Neuronal stem cell (in vitro differentiated cells): ENCODE results near the gene TMCO4.

Source experiments
- DNase-seq: peaks from one replicate; pipeline ENCODE4 v3.0.0-alpha.2; 2013; ENCODE audit warnings: low spot score
- H2AFZ ChIP-seq: one replicate; pipeline ENCODE4 v1.6.1; 2013; ENCODE audit warnings: mild to moderate bottlenecking, low read length, inconsistent platforms
- H2AK5ac ChIP-seq: 2 replicates; pipeline ENCODE4 v1.6.1; 2013; ENCODE audit warnings: low read depth, mild to moderate bottlenecking, inconsistent platforms, low read length, moderate library complexity, mixed read lengths
- H2BK120ac ChIP-seq: 2 replicates; pipeline ENCODE4 v1.6.1; 2013; ENCODE audit warnings: low read depth, mild to moderate bottlenecking, inconsistent platforms, low read length, moderate library complexity, mixed read lengths
- H2BK12ac ChIP-seq: one replicate; pipeline ENCODE4 v1.6.1; 2013; ENCODE audit warnings: low read length, inconsistent platforms
- H2BK15ac ChIP-seq: 2 replicates; pipeline ENCODE4 v1.6.1; 2013; ENCODE audit warnings: mild to moderate bottlenecking, low read length, inconsistent platforms, mixed read lengths
- H2BK5ac ChIP-seq: one replicate; pipeline ENCODE4 v1.6.1; 2013; ENCODE audit warnings: inconsistent platforms, mild to moderate bottlenecking, low read length, moderate library complexity
- H3K14ac ChIP-seq: one replicate; pipeline ENCODE4 v1.6.1; 2013; ENCODE audit warnings: low read length, inconsistent platforms
- H3K18ac ChIP-seq: 2 replicates; pipeline ENCODE4 v1.6.1; 2013; ENCODE audit warnings: low read length, inconsistent platforms
- H3K23ac ChIP-seq: 2 replicates; pipeline ENCODE4 v1.6.1; 2013; ENCODE audit warnings: low read depth, mild to moderate bottlenecking, mixed read lengths, low read length, inconsistent platforms; ENCODE audit not compliant: poor library complexity
- H3K27ac ChIP-seq: replicated peaks from 3 replicates; pipeline ENCODE4 v1.5.1; 2013; ENCODE audit warnings: low read length, inconsistent platforms
- H3K27me3 ChIP-seq, 3 experiments: 2 replicates each; pipeline ENCODE4 v1.6.1; 2013; ENCODE audit warnings: low read length in 3 of 3, mild to moderate bottlenecking in 2 of 3, inconsistent platforms in 1 of 3, low read depth in 1 of 3, mixed read lengths in 1 of 3, moderate library complexity in 1 of 3; ENCODE audit not compliant: control insufficient read depth in 3 of 3, insufficient read depth in 3 of 3
- H3K36me3 ChIP-seq, 2 donors: replicated peaks in 1 of 2; 2 replicates each; pipeline ENCODE4 v1.6.1; 2013; ENCODE audit warnings: low read length in 2 of 2; ENCODE audit not compliant: control insufficient read depth in 2 of 2, insufficient read depth in 2 of 2
- H3K4ac ChIP-seq: 2 replicates; pipeline ENCODE4 v1.6.1; 2013; ENCODE audit warnings: inconsistent platforms, mild to moderate bottlenecking, low read length, moderate library complexity
- H3K4me1 ChIP-seq, 2 donors: 1 replicate in 1 of 2; 2 replicates in 1 of 2; pipeline ENCODE4 v1.6.1; 2013; ENCODE audit warnings: low read length in 2 of 2, low read depth in 1 of 2; ENCODE audit not compliant: control insufficient read depth in 2 of 2, insufficient read depth in 1 of 2
- H3K4me2 ChIP-seq: one replicate; pipeline ENCODE4 v1.6.1; 2013; ENCODE audit warnings: mild to moderate bottlenecking, low read length, inconsistent platforms; ENCODE audit not compliant: insufficient read depth, poor library complexity, severe bottlenecking
- H3K4me3 ChIP-seq, 2 donors: 2 replicates each; pipeline ENCODE4 v1.5.1; 2013; ENCODE audit warnings: low read length in 2 of 2, mild to moderate bottlenecking in 2 of 2, inconsistent platforms in 1 of 2, moderate library complexity in 1 of 2
- H3K79me1 ChIP-seq: one replicate; pipeline ENCODE4 v1.6.1; 2013; ENCODE audit warnings: low read depth, mild to moderate bottlenecking, inconsistent platforms, low read length, moderate library complexity
- H3K9ac ChIP-seq: one replicate; pipeline ENCODE4 v1.6.1; 2013; ENCODE audit warnings: mild to moderate bottlenecking, low read depth, low read length, inconsistent platforms; ENCODE audit not compliant: poor library complexity
- H3K9me3 ChIP-seq, 2 donors: replicated peaks in 1 of 2; 2 replicates each; pipeline versions ENCODE3 to v1.6.1; 2013; ENCODE audit warnings: low read length in 2 of 2, mild to moderate bottlenecking in 2 of 2, inconsistent platforms in 1 of 2, low read depth in 1 of 2, mixed read lengths in 1 of 2, moderate library complexity in 1 of 2; ENCODE audit not compliant: control insufficient read depth in 2 of 2, insufficient read depth in 1 of 2
- H4K8ac ChIP-seq: one replicate; pipeline ENCODE4 v1.6.1; 2013; ENCODE audit warnings: low read depth, mild to moderate bottlenecking, inconsistent platforms, low read length, moderate library complexity
- H4K91ac ChIP-seq: one replicate; pipeline ENCODE4 v1.6.1; 2013; ENCODE audit warnings: low read length, low read depth, mild to moderate bottlenecking, inconsistent platforms; ENCODE audit not compliant: poor library complexity
- WGBS, 2 donors: extraction: QIAGEN DNeasy Blood & Tissue Kit; methylation state at CpG; one replicate each; pipeline ENCODE4 v1.1.7; 2013; ENCODE audit warnings: missing lambda C conversion rate in 2 of 2, mixed read lengths in 1 of 2; ENCODE audit not compliant: insufficient read length in 2 of 2, insufficient replicate concordance in 1 of 2; ENCODE audit errors: extremely low coverage in 2 of 2; 5-methylcytosine and 5-hydroxymethylcytosine counted together

TMCO4 gene

GRCh38 chr1:19744335-19744743, 55.4 kb downstream of the TMCO4 start:
- Histone ChIP-seq H3K27me3 (peaks cover 0 to 58% (median 0%) of the 10 kb centered on the region in 3 experiments), H2BK12ac (no peak overlapping the region), H2AK5ac (no peak overlapping the region), H2BK15ac (no peak overlapping the region), H3K9ac (no peak overlapping the region), H3K14ac (no peak overlapping the region), H3K36me3 (no peaks in the 10 kb centered on the region), H3K79me1 (no peaks in the 10 kb centered on the region), H2BK5ac (no peak overlapping the region), H2AFZ (no peak overlapping the region), H4K8ac (no peak overlapping the region), H3K4me3 (no peak overlapping the region), H3K23ac (no peak overlapping the region), H4K91ac (no peak overlapping the region), H2BK120ac (no peak overlapping the region), H3K4ac (no peak overlapping the region), H3K18ac (no peak overlapping the region), H3K4me2 (no peak overlapping the region), H3K4me1 (no peaks in the 10 kb centered on the region), H3K27ac (no peak overlapping the region), H3K9me3 (no peaks in the 10 kb centered on the region)
- WGBS, 2 donors = no CpG with 5 or more reads among the region's 4 CpGs
- DNase-seq = no peak

GRCh38 chr1:19743793-19744192, 55.9 kb downstream of the TMCO4 start:
- H4K91ac ChIP-seq = no peak overlapping the region
- no peak overlapping the region for H2BK12ac ChIP-seq
- no peak overlapping the region for H3K4me3 ChIP-seq
- H3K27me3 ChIP-seq = peaks cover 0 to 60% (median 0%) of the 10 kb centered on the region in 3 experiments
- H3K27ac ChIP-seq = no peak overlapping the region
- H3K4me2 ChIP-seq = no peak overlapping the region
- H3K9ac ChIP-seq = no peak overlapping the region
- H3K18ac ChIP-seq = no peak overlapping the region
- H3K4me1 ChIP-seq = no peaks in the 10 kb centered on the region
- H3K23ac ChIP-seq = no peak overlapping the region
- no peak overlapping the region for H2BK15ac ChIP-seq
- no CpG with 5 or more reads among the region's 9 CpGs for WGBS, 2 donors
- no peak overlapping the region for H2BK5ac ChIP-seq
- H3K14ac ChIP-seq = no peak overlapping the region
- H3K36me3 ChIP-seq = no peaks in the 10 kb centered on the region
- no peaks in the 10 kb centered on the region for H3K9me3 ChIP-seq
- no peak overlapping the region for H2AK5ac ChIP-seq
- no peak overlapping the region for H4K8ac ChIP-seq
- no peaks in the 10 kb centered on the region for H3K79me1 ChIP-seq
- H2AFZ ChIP-seq = no peak overlapping the region
- H3K4ac ChIP-seq = no peak overlapping the region
- no peak overlapping the region for H2BK120ac ChIP-seq
- DNase-seq = no peak

- H2BK120ac ChIP-seq = no peak overlapping the region
- no peak overlapping the region for H2BK5ac ChIP-seq
- no peak overlapping the region for H3K9ac ChIP-seq
- no CpG with 5 or more reads among the region's 3 CpGs for WGBS, 2 donors
- H3K14ac ChIP-seq = no peak overlapping the region
- H3K27me3 ChIP-seq = peaks cover 0 to 65% (median 0%) of the 10 kb centered on the region in 3 experiments
- no peak overlapping the region for H2AK5ac ChIP-seq
- H3K27ac ChIP-seq = no peak overlapping the region
- no peak overlapping the region for H4K8ac ChIP-seq
- no peak overlapping the region for H3K4me2 ChIP-seq
- H3K9me3 ChIP-seq = no peaks in the 10 kb centered on the region
- no peak overlapping the region for H2AFZ ChIP-seq
- no peak overlapping the region for H2BK15ac ChIP-seq
- no peak overlapping the region for H3K18ac ChIP-seq
- no peak for DNase-seq
- H3K4me3 ChIP-seq = no peak overlapping the region
- no peaks in the 10 kb centered on the region for H3K4me1 ChIP-seq
- H3K23ac ChIP-seq = no peak overlapping the region
- H2BK12ac ChIP-seq = no peak overlapping the region
- no peaks in the 10 kb centered on the region for H3K36me3 ChIP-seq
- H3K4ac ChIP-seq = no peak overlapping the region
- H3K79me1 ChIP-seq = no peaks in the 10 kb centered on the region
- no peak overlapping the region for H4K91ac ChIP-seq
Observed at GRCh38 chr1:19743180-19743579, 56.5 kb downstream of the TMCO4 start.

GRCh38 chr1:19739628-19740027, 60.1 kb downstream of the TMCO4 start:
- Histone ChIP-seq H2AK5ac (no peak overlapping the region), H4K8ac (no peak overlapping the region), H3K27me3 (peaks cover 0 to 75% (median 0%) of the 10 kb centered on the region in 3 experiments), H3K4me2 (no peak overlapping the region), H2BK12ac (no peak overlapping the region), H3K9me3 (no peaks in the 10 kb centered on the region), H2BK120ac (no peak overlapping the region), H2BK15ac (no peak overlapping the region), H2AFZ (no peak overlapping the region), H3K23ac (no peak overlapping the region), H3K14ac (no peak overlapping the region), H3K4me1 (peaks cover 0 to 2% of the 10 kb centered on the region in 2 donors), H3K79me1 (no peaks in the 10 kb centered on the region), H3K9ac (no peak overlapping the region), H3K4me3 (no peak overlapping the region), H3K27ac (no peak overlapping the region), H3K18ac (no peak overlapping the region), H2BK5ac (no peak overlapping the region), H4K91ac (no peak overlapping the region), H3K4ac (no peak overlapping the region), H3K36me3 (no peaks in the 10 kb centered on the region)
- DNase-seq = no peak
- WGBS, 2 donors = no CpG with 5 or more reads among the region's 5 CpGs
